ENCODE data around the gene TRPC4. TPM values are rescaled to one million over a fixed set of nuclear protein-coding genes. Genes with fewer than 3 reads are reported as not detected.
A peak's percentile ranks its signal among the peaks of the same experiment; 100 is the strongest.

The TRPC4 gene
- polyA plus RNA-seq (ENCODE audit: insufficient read length in 3 of 3): 1 to 10 TPM; 4.9 to 6.2 (median 4.9) TPM

DNA sequence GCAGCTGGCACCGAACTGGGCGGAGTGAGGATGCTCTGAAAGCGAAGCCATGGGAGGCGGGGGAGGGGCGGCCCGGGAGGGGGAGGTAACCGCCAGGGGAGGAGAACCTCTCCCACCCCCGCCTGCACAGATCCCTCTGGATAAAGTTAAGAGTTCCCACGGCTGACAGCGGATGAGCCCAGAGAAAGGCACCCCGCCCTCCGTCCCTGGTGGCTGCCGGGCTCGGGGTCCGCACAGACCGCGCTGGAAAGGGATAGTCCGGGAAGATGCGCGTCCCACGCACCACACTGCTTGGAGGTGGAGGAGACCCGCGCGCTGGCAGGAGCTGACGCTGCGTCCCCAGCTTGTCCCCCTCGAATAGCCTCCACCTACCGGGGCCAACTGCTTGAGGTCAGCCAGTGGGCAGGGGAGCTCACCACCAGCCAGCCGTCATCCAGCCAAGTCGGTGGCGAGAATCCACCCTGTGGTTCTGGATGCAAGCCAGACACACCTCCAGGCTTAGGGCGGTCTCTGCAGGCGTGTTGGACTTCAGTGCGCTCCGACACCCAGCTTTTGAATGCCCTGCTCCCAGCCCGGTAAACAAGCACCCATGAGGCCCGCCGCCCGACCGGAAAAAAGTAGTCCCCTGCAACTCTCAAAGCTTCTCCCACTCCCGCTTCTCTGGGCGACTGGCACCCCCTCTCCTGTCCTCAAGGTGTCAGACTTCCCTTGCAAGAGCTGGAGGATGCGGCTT is at the start of gene TRPC4:
TSS of gene TRPC4 (minus strand) at position 17 of the 733 bp plus-strand sequence. CDS start 86,439 bp downstream, outside the sequence.
- DNase-seq (ENCODE audit: low read depth in 3 of 3, low spot score in 2 of 3): peak; percentile 10 to 54 (median 39)

DNA sequence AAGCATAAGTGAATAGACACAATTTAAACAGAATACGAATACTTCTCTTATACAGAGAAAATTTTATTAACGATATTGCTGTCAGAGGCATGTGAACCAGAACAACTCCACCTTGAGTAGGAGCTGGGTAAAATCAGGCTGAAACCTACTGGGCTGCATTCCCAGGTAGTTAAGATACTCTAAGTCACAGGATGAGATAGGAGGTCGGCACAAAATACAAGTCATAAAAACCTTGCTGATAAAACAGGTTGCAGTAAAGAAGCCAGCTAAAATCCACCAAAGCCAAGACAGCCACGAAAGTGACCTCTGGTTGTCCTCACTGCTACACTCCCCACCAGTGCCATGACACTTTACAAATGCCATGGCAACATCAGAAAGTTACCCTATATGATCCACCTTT is 49.2 kb upstream of the TRPC4 start:
- DNase-seq (ENCODE audit: low read depth in 3 of 3, low spot score in 2 of 3): no peak

DNA sequence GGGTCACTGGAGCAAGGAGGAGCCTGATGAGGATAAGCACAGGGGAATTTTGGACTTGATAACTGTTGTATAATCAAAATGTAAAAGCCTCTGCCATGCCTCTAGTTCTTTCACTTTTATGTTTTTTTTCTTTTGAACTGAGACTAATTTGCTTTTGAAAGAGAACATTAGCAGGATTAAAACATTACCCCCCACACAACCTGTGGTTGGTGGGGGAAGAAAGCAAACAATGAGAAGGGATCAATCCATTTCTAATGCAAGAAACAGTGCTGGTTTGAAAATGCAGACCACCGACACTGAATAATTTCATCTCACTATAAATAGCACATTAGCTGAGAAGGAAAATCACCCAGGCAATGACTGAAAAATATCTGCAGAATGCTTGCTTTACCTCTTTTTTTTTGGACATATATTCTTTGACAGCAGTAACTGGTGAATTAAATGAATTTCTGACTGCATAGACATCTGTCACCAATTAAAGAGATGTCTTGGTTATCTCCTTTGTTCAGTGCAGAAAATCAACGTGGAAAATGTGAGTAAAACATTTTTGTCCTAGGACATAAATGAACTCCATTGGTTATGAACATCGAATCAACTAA is 48.6 kb upstream of the TRPC4 start:
- no peak for DNase-seq (ENCODE audit: low read depth in 3 of 3, low spot score in 2 of 3)

DNA sequence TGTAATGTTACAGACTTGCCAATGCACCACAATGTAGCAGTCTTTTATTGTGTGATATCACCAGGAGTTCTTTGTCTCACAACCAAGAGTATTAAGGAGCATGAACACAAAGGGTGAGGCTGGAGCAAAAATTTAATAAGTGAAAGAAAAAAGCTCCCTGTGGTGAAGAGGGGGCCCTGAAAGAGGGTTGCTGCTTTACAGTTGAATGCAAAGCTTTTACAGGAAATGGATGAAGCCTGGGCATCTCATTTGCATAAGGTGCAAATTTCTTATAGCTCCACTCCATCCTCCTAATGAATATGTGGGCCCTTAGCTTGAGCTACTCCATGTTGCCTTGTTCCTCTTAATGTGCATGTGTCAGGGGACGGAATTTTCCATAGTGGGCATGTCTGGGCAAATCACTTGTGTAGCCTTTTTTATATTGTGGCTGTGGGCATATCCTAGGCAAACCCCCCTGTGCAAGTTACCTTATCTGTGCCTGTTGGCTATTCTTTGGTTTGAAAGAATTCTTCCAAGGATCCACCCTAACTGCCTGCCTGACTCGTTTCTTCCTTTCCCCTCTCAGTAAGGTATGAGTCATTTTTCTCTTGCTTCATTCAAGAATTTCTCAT is 45.3 kb upstream of the TRPC4 start:
- DNase-seq (ENCODE audit: low read depth in 3 of 3, low spot score in 2 of 3): no peak

DNA sequence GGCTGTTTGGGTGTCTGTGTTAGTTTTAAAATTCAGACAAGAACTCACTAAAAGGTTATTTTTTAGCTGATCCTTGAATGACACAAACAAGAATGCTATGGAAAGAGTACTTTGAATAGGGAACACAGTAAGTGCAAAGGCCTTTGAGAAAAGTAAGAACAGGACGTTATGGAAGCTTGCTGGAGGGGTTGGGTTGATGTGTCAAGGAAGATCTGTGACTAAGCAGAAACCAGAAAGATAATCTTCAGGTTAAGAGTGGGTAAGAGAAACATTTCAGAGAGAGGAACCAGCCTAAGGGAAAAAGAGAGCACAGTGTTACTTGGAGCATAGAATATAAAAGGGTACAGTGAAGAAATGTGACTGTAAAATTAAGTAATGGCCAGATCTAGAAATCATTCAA is 41.2 kb upstream of the TRPC4 start:
- DNase-seq (ENCODE audit: low read depth in 3 of 3, low spot score in 2 of 3): no peak

DNA sequence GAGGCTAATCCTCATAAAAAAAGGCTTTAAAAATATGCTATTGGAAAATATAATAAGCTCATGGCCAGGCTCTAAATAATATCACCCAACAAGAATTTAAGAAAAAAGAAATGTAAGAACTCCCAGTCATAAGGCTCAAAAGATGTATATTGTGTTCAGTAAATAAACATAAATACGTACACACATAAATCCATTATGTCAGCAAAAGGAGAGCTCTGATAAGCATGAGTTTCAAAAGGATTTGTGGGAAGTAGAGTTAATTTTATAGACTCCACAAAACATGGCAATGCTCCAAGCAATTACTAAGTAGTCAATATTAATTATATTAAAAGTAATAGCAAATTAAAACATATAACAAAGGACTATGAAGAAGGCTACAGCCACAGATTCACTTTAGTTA is 37.3 kb upstream of the TRPC4 start:
- no peak for DNase-seq (ENCODE audit: low read depth in 3 of 3, low spot score in 2 of 3)

DNA sequence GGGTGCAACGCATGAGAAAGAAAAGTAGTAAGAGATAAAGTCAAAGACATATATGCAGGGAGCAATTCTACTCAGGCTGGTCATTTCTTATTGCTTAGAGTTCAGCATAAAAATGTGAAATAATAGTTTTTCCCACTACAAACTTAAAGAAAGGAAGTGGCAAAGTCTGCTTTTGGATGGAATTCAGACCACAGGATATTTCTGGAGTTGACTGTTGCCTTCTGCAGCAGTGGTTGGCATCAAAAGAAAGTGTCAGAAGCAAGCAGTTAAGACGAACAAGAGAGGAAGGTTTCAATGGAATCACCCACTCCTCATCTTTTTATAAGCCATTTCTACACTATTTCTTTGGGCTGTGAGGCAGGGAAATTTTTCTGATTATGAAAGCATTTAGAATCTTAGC is 36.2 kb upstream of the TRPC4 start:
- DNase-seq (ENCODE audit: low read depth in 3 of 3, low spot score in 2 of 3): no peak

DNA sequence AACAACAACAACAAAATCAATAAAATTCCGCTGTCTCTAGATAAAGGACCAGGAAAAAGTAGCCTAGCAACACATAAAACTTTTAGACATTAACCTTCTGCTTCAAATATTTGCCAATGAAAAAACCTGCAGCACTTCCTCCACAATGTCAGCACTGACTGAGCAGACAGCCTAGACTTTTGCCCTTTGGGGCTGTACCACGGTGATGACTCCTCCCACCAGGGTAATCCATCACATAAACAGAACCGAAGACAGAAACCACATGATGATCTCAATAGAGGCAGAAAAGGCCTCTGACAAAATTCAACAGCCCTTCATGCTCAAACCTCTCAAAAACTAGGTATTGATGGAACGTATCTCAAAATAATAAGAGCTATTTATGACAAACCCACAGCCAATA is 30.2 kb upstream of the TRPC4 start:
- no peak for DNase-seq (ENCODE audit: low read depth in 3 of 3, low spot score in 2 of 3)

DNA sequence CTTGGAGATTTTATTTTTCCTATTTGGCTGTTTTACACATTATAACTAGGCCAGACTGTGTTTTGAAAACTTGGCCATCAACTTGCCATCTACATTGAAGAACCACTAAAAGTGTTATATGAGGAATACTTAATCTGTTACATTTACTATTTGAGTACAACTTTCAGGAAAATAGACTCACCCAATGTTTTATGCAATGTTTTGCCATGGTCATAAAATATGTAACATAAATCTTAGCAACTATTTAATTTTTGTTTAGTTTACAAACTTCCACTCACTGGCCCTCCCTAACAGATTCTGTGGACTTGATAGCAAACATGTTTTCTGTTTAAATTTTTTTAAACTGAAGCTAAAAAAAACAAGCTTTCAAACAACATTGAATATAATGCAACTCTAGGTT is 23.7 kb upstream of the TRPC4 start:
- DNase-seq (ENCODE audit: low read depth in 3 of 3, low spot score in 2 of 3): peak in 1 of 3 donors; percentile 43

DNA sequence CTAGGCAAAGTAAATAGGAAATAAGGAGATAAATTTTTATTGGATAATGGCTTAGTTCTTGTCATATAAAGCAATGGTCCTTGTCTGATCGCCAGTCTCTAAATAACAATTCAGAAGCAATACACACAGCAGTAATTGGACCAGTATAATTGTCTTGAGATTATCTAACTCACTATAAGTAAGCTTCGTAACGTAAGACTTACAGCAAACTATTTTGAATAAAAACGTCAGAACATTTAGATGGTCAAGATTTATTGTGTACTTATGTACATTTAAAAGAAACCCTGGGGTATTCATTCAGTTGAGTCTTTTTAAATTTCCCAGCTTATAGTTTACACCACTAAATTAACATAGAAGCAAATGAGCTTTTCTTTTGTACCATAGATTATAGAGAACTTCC is 20.2 kb upstream of the TRPC4 start:
- DNase-seq (ENCODE audit: low read depth in 3 of 3, low spot score in 2 of 3): no peak

DNA sequence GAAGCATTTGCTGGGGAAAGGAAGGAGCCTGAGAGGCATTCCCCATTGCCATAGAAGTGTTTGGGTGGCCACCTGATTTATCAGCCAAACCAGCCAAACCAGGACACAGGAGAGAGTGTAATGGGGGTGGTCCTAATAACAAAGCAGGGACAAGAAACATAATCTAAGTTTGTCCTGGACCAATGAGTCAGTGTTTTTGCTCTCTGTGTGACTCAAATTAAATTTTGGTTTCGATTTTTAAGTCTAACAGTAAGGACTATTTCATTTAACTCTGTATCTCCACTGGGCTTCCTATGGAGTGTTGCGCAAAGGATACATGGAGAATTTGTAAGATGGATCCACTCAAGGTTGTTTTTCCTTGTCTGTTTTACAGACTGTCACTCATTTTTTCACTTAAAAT is 19.5 kb upstream of the TRPC4 start:
- no peak for DNase-seq (ENCODE audit: low read depth in 3 of 3, low spot score in 2 of 3)

DNA sequence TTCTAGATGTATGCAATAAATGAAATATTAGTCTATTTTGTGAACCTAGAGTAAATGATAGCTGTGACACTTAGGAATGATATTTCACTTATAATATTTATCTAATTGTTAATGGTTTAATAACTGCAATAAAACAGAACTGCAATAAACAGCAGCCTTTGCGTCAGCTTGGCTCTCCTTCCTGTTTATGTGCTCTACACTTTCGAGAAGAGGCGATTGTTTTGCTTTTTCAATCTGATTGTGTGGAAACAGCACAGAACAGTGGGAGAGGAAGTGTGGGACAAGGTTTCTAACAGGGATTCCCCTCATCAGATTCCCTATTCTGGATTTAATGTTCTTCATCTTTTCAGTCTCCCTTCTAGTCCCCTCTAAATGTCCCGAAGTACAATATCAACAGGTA is 17.3 kb upstream of the TRPC4 start:
- no peak for DNase-seq (ENCODE audit: low read depth in 3 of 3, low spot score in 2 of 3)

DNA sequence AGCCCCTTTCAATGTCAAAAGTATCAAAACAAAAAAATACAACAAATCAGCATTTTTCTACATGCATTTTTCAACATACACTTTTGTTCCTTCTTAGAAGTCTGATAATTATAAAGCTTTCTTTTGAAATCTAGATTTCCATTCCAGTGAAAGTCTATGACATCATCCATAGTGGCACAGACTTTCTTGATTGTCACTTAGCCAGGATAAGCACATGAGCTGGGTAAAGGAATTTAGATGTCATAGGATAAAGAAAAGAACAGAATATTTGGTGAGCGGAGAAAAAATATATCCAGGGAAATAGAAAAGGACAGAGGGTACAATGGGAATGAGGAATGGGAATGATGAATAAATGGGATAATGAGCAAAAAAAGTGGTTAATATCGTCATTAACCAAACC is 15.1 kb upstream of the TRPC4 start:
- no peak for DNase-seq (ENCODE audit: low read depth in 3 of 3, low spot score in 2 of 3)

DNA sequence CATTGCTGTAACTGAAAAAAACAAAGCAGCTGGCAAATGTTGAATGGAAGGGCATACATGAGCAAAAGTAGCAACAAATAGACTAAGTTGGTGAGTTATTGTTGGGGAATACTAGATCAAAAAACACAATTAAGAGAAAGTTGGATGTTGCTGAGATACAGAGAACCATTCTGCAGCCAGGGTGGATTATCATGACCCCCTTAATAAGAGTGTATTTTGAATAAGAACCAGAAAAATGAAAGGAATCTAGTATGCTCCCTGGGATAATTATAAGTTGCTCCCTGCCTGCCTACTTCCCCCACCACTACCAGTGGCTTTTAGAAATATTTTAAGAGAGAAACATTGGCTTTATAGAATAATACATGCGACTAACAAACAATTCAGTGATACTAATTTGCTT is 14.5 kb upstream of the TRPC4 start:
- DNase-seq (ENCODE audit: low read depth in 3 of 3, low spot score in 2 of 3): no peak

DNA sequence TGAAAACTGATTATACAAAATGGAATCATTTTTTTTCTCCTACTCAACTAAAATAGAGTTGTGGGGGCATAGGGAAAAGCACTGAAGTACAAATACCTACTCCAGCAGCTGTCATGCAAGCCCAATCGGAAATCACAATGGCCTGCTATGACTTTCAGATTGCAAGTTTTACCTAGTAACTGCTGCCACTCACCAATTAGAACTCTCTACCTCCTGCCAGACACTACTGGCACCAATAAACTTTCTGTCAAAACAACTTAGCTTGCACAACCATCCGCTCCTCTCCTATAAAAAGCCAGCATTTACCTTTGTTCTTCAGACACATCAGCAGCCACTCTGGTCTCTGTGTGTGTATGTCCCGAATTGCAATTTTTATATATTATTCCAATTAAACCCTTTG is 9.3 kb upstream of the TRPC4 start:
- no peak for DNase-seq (ENCODE audit: low read depth in 3 of 3, low spot score in 2 of 3)

DNA sequence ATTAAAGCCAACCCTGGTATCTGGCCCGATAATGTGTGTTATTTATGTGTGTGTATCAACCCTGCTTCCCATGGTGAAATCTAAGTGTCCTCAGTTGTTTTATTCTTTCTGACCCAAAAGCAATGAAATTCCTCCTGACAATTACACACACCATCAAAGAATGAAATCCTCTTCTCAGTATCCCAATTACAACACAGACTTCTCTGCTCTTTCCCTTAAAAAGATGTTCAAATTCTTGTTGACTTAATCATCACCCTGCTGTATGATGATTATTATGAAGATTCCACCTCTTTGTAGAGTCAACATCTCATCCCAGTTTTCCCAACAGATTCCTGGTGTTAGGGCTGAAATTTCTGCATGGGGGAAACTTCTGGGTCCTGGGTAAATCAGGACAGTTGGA is 8.9 kb upstream of the TRPC4 start:
- DNase-seq (ENCODE audit: low read depth in 3 of 3, low spot score in 2 of 3): no peak

DNA sequence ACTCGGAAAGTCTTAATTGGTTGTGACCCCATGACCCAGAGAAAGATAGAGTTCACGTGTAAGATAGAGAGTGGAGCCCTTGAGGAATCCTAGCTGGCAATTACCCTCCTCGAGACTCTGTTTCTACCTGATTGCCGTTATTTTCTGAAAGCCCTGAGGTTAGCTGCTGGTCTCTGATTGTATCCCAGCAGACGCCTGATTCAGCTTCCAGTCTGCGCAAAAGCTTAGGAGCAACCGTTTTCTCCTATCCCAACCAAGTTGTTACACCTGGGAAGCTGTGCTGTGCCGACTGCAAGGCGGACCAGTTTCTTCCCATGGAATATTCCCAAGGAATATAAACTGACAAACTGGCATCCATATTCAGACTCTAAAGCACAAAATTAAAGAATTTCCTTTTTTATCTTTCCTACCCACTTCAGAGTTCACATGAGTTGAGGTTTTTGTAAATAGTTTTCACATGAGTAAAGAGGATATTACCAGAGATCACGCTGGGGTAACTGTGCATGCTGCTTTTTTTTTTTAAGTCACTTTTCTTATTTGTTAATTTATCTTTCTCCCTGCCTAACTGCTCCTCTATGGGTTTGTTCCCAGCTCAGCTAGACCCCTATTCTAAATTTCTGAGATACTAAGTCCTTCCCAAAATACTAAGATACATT is 1.5 kb upstream of the TRPC4 start:
- DNase-seq (ENCODE audit: low read depth in 3 of 3, low spot score in 2 of 3): no peak

DNA sequence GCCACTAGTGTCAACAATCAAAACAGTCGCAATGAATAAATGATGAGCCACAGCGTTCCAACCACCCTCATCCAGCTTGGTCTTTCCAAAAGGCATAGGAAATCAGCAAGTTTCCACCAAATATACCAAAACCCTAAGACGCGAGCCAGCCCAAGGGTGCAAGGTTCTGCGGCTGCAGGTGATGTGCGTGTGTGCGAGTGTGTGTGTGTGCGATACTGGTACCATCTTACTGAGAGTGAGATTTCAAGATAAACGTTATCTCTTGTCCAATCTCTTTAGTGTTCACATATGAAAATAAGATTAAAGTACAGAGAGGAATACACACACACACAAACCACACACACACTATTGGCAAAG is 895 bp upstream of the TRPC4 start:
- DNase-seq (ENCODE audit: low read depth in 3 of 3, low spot score in 2 of 3): no peak

DNA sequence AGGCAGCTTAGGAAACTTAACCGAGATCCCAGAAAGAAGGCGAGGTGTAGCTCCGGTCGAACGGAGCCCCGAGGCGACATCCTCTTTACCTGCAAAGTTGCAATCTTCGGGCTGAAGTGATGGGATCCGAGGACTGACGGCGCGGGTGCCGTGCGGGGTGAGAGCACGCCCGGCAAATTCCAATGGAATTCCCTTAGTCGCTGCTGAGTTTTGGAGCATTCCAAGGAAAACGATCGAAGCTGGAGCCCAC is 141 bp downstream of the TRPC4 start:
- DNase-seq (ENCODE audit: low read depth in 3 of 3, low spot score in 2 of 3): peak in 1 of 3 donors; percentile 26

DNA sequence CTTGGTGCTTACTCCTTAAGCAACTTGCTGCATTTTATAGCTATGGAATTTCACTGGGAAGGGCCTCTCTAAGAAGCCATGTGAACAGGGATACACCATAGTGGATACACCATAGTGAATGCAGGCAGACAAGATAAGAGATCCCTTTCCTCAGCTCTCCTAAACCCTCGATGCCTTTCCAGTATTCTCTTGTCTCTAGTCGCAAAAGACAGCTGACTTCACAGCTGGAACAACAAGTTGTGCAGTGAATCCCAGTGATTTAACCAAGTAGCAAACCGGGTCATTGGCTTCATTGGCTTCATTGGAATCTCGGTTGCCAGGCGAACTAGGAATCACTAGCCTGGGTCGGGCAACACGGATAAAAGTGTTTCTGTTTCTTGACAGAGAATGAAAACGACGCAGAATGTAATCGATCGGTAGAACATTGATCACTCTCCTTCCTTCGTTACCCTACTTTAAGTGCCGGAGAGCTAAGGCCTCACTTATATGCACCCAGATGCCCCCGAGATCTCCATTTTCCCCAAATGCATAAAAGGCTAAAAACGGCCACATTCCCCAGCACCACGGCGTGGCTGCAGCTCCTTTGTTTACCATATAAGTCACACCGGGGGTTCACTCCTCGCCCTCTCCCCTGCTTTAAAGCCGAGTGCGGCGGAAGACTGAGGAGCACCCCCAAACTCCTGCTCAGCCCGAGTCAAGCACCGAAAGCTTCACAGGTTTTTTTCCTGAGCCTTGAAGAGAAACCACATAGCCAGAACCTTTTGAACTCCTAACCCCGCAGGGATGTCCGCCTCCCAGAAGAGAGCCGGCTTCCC is 674 bp downstream of the TRPC4 start:
- peak in 2 of 3 donors; percentile 26 to 47 for DNase-seq (ENCODE audit: low read depth in 3 of 3, low spot score in 2 of 3)

DNA sequence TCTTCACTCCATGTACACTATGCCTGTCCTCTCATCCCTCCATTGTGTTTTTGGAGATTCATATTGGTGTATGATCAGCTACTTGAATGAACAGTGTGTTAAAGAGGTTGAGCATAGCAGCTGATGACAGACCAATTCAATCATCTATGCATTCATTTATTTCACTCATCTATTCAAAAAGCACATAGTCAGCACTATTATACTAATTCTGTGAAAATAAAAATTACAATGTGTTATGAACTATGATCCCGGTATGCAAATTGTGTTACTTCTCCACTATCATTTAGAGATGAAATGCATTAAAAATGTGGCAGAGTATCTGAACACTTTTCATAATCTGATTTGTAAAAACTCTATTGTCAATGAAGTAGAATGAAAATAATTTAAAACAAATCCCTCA is 5.9 kb downstream of the TRPC4 start:
- no peak for DNase-seq (ENCODE audit: low read depth in 3 of 3, low spot score in 2 of 3)

Data from right renal cortex interstitium (tissue), 3 donors.